Smooth muscle cell (in vitro differentiated cells): Measurements from ENCODE around the gene PPM1N. TPM values are rescaled to one million over a fixed set of nuclear protein-coding genes. Genes with fewer than 3 reads are reported as not detected.

ENCODE experiments used
- DNase-seq: peaks from one replicate; lab custom pipeline; 2025; ENCODE audit not compliant: unreplicated experiment; lab: John Stamatoyannopoulos, UW
- H2AFZ ChIP-seq: fragments of 200-600 bp; sonication (generic); 2 replicates; pipeline ENCODE4 v1.6.0; 2016; ENCODE audit warnings: antibody characterized with exemption, low read depth, mild to moderate bottlenecking
- H3F3A ChIP-seq: fragments of 200-600 bp; sonication (generic); 2 replicates; pipeline ENCODE4 v1.6.0; 2017; ENCODE audit warnings: antibody characterized with exemption, low read depth
- H3K27ac ChIP-seq: fragments of 200-600 bp; sonication (generic); 2 replicates; pipeline ENCODE4 v1.5.1; 2016; ENCODE audit warnings: low read depth, mild to moderate bottlenecking
- H3K27me3 ChIP-seq: fragments of 200-600 bp; sonication (generic); 2 replicates; pipeline ENCODE4 v1.6.1; 2016; ENCODE audit warnings: low read depth, mild to moderate bottlenecking
- H3K36me3 ChIP-seq: fragments of 200-600 bp; sonication (generic); 2 replicates; pipeline ENCODE4 v1.5.1; 2016; ENCODE audit warnings: low read depth
- H3K4me1 ChIP-seq: fragments of 200-600 bp; sonication (generic); 2 replicates; pipeline ENCODE4 v1.5.1; 2016; ENCODE audit warnings: low read depth
- H3K4me2 ChIP-seq: fragments of 200-600 bp; sonication (generic); 2 replicates; pipeline ENCODE4 v1.6.0; 2016; ENCODE audit warnings: mild to moderate bottlenecking
- H3K4me3 ChIP-seq: fragments of 200-600 bp; sonication (generic); 2 replicates; pipeline ENCODE4 v1.5.1; 2016; ENCODE audit warnings: mild to moderate bottlenecking
- H3K79me2 ChIP-seq: fragments of 200-600 bp; sonication (generic); 2 replicates; pipeline ENCODE4 v1.6.0; 2016; ENCODE audit warnings: low read depth, mild to moderate bottlenecking
- H3K9ac ChIP-seq: fragments of 200-600 bp; sonication (generic); 2 replicates; pipeline ENCODE4 v1.6.0; 2016; ENCODE audit warnings: low read depth
- H3K9me3 ChIP-seq: fragments of 200-600 bp; sonication (generic); replicated peaks from 2 replicates; pipeline ENCODE4 v1.5.1; 2016; ENCODE audit warnings: low read depth
- H4K20me1 ChIP-seq: fragments of 200-600 bp; sonication (generic); 2 replicates; pipeline ENCODE4 v1.6.0; 2016; ENCODE audit warnings: low read depth
- CTCF ChIP-seq: fragments of 200-600 bp; sonication (generic); IDR thresholded peaks from 2 replicates; pipeline ENCODE4 v1.5.1; 2017; ENCODE audit warnings: borderline replicate concordance, mild to moderate bottlenecking, antibody characterized with exemption; ENCODE audit not compliant: insufficient read depth, poor library complexity, severe bottlenecking
- WGBS: methylation state at CpG from one replicate; pipeline ENCODE4 v1.1.7; 2016; ENCODE audit warnings: low lambda C conversion rate; 5-methylcytosine and 5-hydroxymethylcytosine counted together
- polyA plus RNA-seq: library from polyadenylated mRNA; unstranded; fragments of >200 nt; fragmentation: Nextera tagmentation; extraction: Ambion mirVana; gene quantifications from 2 replicates; pipeline ENCODE4 v1.2.1, GENCODE V29; 2016
- total RNA-seq: library from RNA; depleted of rRNA; stranded (reverse); fragments of >200 nt; gene quantifications from 2 replicates; pipeline ENCODE4 v1.2.3, GENCODE V29; 2014

Gene PPM1N
- total and polyA plus RNA-seq, 2 experiments from 2014 or later = 0.16 to 0.58 TPM

- no peak for DNase-seq
- whole genome bisulfite sequencing = 93% methylated on average over 6 of the region's 6 CpGs
- H4K20me1 ChIP-seq = peaks cover 87% of the 10 kb centered on the region
Measured at GRCh38 chr19:45512881-45513483, 14.7 kb downstream of the PPM1N start.

DNA sequence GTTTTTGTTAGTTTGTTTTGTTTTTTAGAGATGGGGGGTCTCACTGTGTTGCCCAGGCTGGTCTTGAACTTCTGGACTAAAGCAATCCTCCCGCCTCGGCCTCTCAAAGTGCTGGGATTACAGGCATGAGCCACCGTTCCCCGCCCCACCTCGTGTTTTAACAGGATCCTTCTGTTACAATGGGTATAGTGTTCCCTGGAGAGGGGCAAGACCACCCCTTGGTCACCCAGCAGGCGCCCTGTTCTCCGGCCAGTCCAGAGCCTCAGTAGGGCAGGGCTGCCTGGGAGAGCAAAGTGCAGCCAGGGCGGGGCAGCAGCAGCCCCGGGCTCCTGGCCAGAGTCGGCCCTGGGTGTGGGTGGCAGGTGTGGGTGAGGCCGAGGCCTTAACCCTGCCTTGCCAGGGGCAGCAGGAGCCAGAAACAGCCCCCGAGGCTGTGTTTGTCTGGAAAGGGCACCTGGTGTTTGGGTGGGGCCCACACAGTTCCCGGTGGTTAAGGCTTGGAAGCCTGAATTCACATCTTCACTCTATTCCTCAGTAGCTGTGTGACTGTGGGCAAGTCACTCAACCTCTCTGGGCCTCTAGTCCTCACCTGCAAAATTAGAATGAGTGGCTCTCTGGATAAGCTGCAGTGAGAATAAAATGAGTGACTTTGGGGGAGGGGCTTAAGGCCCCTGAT lies 16.3 kb downstream of the PPM1N start:
- Histone ChIP-seq H3K27me3 (no peaks in the 10 kb centered on the region), H3K9me3 (no peaks in the 10 kb centered on the region), H3K27ac (no peak overlapping the region), H3F3A (no peaks in the 10 kb centered on the region), H3K36me3 (no peaks in the 10 kb centered on the region), H3K4me1 (no peaks in the 10 kb centered on the region), H3K4me2 (no peak overlapping the region), H2AFZ (no peak overlapping the region), H3K4me3 (no peak overlapping the region), H4K20me1 (peaks cover 100% of the 10 kb centered on the region), H3K9ac (no peak overlapping the region), H3K79me2 (peaks cover 83% of the 10 kb centered on the region)
- no peak for DNase-seq
- 80% methylated on average over 13 of the region's 13 CpGs for WGBS
- TF ChIP-seq CTCF = no peak

More at GRCh38 chr19:45512881-45513483, 14.7 kb downstream of the PPM1N start:
- Histone ChIP-seq H3F3A (no peaks in the 10 kb centered on the region), H3K9ac (no peak overlapping the region), H3K79me2 (peaks cover 88% of the 10 kb centered on the region), H3K4me3 (no peak overlapping the region), H3K36me3 (no peaks in the 10 kb centered on the region), H3K9me3 (no peaks in the 10 kb centered on the region), H3K27ac (no peak overlapping the region), H2AFZ (no peak overlapping the region), H3K4me2 (no peak overlapping the region), H3K27me3 (no peaks in the 10 kb centered on the region), H3K4me1 (no peaks in the 10 kb centered on the region)
- TF ChIP-seq CTCF = no peak

DNA sequence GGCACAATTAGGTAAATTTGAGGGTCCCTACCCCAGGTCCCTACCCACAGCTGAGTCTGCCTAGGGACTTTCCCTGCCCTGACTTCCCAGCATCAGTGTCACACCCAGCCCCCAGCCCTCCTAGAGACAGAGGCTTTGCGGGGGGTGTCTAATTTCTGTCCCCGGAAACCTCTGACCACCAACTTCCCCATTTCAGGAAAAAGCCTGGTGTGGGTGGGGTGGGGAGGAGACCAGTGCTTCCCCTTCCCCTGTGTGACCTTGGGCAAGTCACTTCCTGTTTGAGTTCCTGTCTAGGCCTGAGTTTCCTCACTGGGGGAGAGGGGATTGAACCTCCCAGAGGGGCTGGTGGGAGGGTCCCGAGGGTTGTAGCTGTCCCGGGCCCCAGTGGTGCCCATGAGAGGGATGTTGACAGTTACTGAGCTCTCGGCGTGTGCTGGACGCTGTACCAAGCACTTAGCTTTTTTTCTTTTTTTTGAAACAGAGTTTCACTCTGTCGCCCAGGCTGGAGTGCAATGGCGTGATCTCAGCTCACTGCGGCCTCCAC lies 16.9 kb downstream of the PPM1N start:
- Histone ChIP-seq H3K9ac (no peak overlapping the region), H3K4me3 (no peak overlapping the region), H3K9me3 (no peaks in the 10 kb centered on the region), H3K27me3 (no peaks in the 10 kb centered on the region), H3K4me1 (no peaks in the 10 kb centered on the region), H4K20me1 (peaks cover 97% of the 10 kb centered on the region), H3K36me3 (no peaks in the 10 kb centered on the region), H3F3A (no peaks in the 10 kb centered on the region), H3K79me2 (peaks cover 79% of the 10 kb centered on the region), H3K4me2 (no peak overlapping the region), H2AFZ (no peak overlapping the region), H3K27ac (no peak overlapping the region)
- no peak for DNase-seq
- no peak for TF ChIP-seq CTCF
- WGBS = 91% methylated on average over 10 of the region's 10 CpGs
